Choroid plexus epithelial cell (primary cell): ENCODE data around the gene NLGN1.

Experiments
- DNase-seq: peaks from one replicate; pipeline ENCODE4 v3.0.0-alpha.2; 2010; ENCODE audit warnings: low read depth
- H3K4me3 ChIP-seq: 2 replicates; pipeline ENCODE4 v1.5.1; 2011; ENCODE audit warnings: low read depth, mild to moderate bottlenecking, control low read depth, low read length, moderate library complexity
- CTCF ChIP-seq: conservative IDR thresholded peaks from 2 replicates; pipeline ENCODE4 v1.5.1; 2011; ENCODE audit warnings: low read depth, mild to moderate bottlenecking, control low read depth, inconsistent platforms, low read length, moderate library complexity

Gene NLGN1

GRCh38 chr3:174000675-174001074, 603.1 kb downstream of the NLGN1 start:
- no peak overlapping the region for H3K4me3 ChIP-seq
- no peak for TF ChIP-seq CTCF
- DNase-seq: no peak

GRCh38 chr3:174002543-174002942, 605.0 kb downstream of the NLGN1 start:
- TF ChIP-seq CTCF: peak; percentile 34
- peak; percentile 15 for DNase-seq
- no peak overlapping the region for H3K4me3 ChIP-seq

GRCh38 chr3:174010907-174011306, 613.4 kb downstream of the NLGN1 start:
- no peak overlapping the region for H3K4me3 ChIP-seq
- TF ChIP-seq CTCF: no peak
- no peak for DNase-seq

- no peak overlapping the region for H3K4me3 ChIP-seq
- peak; percentile 49 for DNase-seq
- no peak for TF ChIP-seq CTCF
These were observed 618.6 kb downstream of the NLGN1 start for GRCh38 chr3:174016186-174016585.

GRCh38 chr3:174020156-174020555, 622.6 kb downstream of the NLGN1 start:
- no peak for TF ChIP-seq CTCF
- no peak for DNase-seq
- no peak overlapping the region for H3K4me3 ChIP-seq

GRCh38 chr3:174023421-174023820, 625.9 kb downstream of the NLGN1 start:
- no peak for TF ChIP-seq CTCF
- no peak overlapping the region for H3K4me3 ChIP-seq
- no peak for DNase-seq

- no peak for TF ChIP-seq CTCF
- no peak overlapping the region for H3K4me3 ChIP-seq
- no peak for DNase-seq
These were observed 631.1 kb downstream of the NLGN1 start for GRCh38 chr3:174028673-174029072.
